ENCODE results near the gene PPM1M.

Gene PPM1M

DNA sequence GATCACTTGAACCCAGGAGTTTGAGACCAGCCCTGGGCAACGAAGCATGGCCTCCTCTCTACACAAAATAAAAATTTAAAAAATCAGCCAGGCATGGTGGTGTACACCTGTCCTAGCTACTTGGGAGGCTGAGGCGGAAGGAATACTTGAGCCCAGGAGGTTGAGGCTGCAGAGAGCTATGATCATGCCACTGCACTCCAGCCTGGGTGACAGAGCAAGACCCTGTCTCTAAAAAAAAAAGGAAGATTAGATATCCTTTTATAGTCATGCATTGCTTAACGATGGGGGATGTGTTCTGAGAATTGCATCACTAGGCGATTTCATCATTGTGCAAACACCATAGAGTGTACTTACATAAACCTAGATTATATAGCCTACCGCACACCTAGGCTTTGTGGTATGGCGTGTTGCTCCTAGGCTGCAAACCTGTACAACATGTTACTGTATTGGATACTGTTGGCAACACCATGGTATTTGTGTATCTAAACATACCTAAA lies 35.0 kb upstream of the PPM1M start:
- peak overlapping the region; percentile 53 for H3K27ac ChIP-seq
- no peak for TF ChIP-seq ZFX (IDR thresholded peaks at IDR 0.05)
- TF ChIP-seq, protein P1, sequence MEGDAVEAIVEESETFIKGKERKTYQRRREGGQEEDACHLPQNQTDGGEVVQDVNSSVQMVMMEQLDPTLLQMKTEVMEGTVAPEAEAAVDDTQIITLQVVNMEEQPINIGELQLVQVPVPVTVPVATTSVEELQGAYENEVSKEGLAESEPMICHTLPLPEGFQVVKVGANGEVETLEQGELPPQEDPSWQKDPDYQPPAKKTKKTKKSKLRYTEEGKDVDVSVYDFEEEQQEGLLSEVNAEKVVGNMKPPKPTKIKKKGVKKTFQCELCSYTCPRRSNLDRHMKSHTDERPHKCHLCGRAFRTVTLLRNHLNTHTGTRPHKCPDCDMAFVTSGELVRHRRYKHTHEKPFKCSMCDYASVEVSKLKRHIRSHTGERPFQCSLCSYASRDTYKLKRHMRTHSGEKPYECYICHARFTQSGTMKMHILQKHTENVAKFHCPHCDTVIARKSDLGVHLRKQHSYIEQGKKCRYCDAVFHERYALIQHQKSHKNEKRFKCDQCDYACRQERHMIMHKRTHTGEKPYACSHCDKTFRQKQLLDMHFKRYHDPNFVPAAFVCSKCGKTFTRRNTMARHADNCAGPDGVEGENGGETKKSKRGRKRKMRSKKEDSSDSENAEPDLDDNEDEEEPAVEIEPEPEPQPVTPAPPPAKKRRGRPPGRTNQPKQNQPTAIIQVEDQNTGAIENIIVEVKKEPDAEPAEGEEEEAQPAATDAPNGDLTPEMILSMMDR (conservative IDR thresholded peaks at IDR 0.05) = no peak

DNA sequence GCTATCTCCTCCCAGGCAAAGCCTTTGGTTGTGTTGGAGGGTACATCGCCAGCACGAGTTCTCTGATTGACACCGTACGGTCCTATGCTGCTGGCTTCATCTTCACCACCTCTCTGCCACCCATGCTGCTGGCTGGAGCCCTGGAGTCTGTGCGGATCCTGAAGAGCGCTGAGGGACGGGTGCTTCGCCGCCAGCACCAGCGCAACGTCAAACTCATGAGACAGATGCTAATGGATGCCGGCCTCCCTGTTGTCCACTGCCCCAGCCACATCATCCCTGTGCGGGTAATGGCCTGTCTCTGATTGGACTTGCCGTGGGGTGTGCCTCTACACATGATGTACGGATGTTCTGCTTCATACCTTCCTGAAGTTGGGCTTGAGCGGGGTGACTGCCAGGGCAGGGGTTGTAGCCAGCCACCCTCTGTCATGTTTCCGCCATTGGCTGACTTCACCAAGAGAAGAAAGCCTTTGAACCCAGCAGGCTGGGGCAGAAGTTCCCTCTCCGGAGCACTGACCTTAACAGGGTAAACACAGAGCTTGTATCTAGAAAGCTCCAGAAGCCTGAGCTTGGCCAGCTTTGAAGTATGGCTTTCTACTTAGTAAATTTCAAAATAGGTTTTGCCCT lies 34.2 kb upstream of the PPM1M start:
- TF ChIP-seq ZFX (IDR thresholded peaks at IDR 0.05) = no peak
- TF ChIP-seq, protein P1 (conservative IDR thresholded peaks at IDR 0.05) = no peak
- H3K27ac ChIP-seq = peak overlapping the region; percentile 10; the same call in 1 of the 2 replicates

DNA sequence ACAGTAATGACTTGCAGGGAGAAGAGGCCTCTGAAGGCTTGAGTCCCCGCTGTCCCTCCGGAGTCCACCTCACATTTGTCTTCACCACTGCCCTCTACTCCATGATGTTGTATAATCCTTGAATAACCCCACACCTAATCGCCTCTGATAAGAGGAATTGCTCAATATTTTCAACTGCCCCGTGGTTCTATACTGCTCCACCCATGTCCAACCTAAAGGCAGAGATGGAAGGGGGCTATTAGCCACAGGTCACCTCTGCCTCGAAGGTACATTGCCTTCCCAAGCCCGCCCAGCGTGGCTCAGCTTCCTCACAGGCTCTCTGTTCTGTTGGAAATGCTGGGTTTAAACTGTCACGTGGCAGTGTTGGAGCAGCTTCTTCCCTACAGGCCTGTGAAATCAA lies 32.6 kb upstream of the PPM1M start:
- no peak overlapping the region for H3K27ac ChIP-seq
- TF ChIP-seq, protein P1 (conservative IDR thresholded peaks at IDR 0.05) = no peak
- no peak for TF ChIP-seq ZFX (IDR thresholded peaks at IDR 0.05)

DNA sequence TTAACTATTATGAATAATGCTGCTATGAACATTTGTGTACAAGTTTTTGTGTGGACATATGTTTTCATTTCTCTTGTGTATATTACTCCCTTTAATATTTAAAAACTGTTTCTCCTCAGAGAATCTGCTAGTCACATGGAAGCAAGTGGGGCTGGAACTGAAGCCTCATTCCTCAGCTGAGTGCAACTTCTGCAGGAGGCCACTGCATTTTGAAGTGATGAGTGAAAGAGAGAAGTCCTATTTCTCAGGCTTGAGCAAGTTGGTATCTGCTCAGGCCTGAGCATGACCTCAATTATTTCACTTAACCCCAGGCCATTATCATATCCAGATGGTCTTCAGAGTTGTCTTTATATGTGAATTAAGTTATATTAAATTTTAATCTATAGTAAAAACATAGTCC lies 31.7 kb upstream of the PPM1M start:
- TF ChIP-seq, protein P1 (conservative IDR thresholded peaks at IDR 0.05) = no peak
- no peak for TF ChIP-seq ZFX (IDR thresholded peaks at IDR 0.05)
- H3K27ac ChIP-seq = no peak overlapping the region

DNA sequence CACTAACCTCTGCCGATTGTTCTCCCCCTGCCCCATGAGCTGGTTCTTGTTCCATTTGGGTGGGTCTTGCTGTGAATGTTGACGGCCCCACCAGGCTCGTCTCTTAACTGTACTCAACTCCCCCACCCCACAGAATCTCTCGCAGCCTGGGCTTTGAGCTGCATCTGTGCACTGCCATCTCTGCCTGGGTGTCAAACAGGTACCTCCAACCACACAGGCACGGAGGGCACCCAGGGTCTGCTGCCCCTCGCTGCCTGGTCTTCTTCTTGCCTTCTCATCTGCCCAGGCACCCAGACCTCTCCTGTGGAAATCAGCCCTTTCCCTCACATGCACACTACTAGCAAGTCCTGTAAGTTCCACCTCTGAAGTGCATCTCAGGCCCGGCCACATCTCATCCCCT lies 30.2 kb upstream of the PPM1M start:
- peak overlapping the region; percentile 76 for H3K27ac ChIP-seq
- TF ChIP-seq ZFX (IDR thresholded peaks at IDR 0.05) = no peak

DNA sequence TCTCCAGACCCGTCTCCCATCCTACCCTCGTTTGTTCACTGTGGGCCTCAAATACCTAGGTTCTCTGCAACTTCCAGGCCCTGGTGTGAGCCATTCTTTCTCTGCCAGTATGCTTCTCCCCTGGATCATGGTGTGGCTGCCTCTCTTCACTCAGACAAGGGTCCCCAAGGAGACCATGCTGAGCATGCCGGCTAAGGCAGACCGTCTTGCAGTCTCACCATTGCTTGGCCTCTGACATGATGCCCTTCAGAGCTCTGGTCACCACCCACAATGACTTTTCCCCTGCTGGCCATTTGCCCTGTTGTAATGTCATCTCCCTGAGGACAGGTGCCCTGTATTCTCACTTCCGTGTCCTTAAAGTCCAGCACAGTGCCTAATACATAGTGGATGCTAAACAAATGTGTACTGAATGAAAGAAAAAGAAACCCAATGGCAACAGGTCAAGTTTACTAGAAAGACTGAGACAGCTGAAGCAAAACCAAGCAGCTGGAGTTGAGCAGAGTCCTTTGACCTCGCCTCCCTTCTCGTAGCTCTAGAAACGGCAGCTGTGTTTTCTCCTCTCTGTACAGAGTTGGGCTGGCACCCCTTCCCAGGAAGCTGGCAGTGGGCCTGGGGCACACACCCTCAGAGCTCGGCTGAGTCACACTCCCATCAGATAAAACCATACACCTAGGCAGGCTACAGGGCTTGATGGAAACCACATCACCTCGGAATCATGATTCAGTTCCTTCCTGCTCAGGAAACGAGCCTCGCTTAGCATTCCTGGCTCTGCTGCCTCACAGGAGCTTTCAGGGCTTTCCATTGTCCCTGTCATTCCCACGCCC lies 28.8 kb upstream of the PPM1M start:
- H3K27ac ChIP-seq = peak overlapping the region; percentile 76
- no peak for TF ChIP-seq ZFX (IDR thresholded peaks at IDR 0.05)
- TF ChIP-seq, protein P1 (conservative IDR thresholded peaks at IDR 0.05) = no peak

DNA sequence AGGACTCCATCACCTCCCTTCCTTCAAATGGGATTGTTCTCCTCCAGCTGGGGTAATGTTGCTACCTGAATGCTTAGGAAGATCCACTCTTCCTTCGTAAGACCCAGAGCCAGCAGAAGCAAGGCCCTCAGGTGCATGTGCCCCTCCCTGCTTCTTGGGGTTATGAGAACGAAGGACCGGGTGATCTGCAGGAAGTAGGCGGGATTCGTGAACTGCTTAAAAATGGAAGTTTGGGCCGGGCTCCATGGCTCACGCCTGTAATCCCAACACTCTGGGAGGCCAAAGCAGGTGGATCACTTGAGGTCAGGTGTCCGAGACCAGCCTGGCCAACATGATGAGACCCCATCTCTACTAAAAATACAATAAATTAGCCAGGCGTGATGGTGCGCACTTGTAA lies 28.2 kb upstream of the PPM1M start:
- TF ChIP-seq ZFX (IDR thresholded peaks at IDR 0.05) = no peak
- TF ChIP-seq, protein P1 (conservative IDR thresholded peaks at IDR 0.05) = no peak
- peak overlapping the region; percentile 76 for H3K27ac ChIP-seq

All from C4-2B (cell line).